GM12878 (cell line): ENCODE results near the gene GALNT18. TPM values are rescaled to one million over a fixed set of nuclear protein-coding genes. Genes with fewer than 3 reads are reported as not detected.

Source experiments
- ATAC-seq: fragments of 200-7000 bp; cut with Tn5 transposase; 3 replicates; pipeline ENCODE4 v1.9.1; 2020; ENCODE audit warnings: mild to moderate bottlenecking, moderate library complexity
- BruUV-seq: library from RNA; stranded (reverse); fragments of 400-500 nt; replicated peaks from 2 replicates; lab custom pipeline; 2021; lab: Mats Ljungman, UMichigan
- CTCF ChIA-PET: fragments of 300-600 bp; sonication (Branson Sonifier 250); formaldehyde crosslinking; extraction: SDS; loops from one replicate; lab custom pipeline; 2021; ENCODE audit warnings: inconsistent platforms; lab: Yijun Ruan, JAX
- POLR2A ChIA-PET: fragments of 350-600 bp; formaldehyde crosslinking; extraction: SDS; loops from one replicate; lab custom pipeline; 2021; ENCODE audit warnings: inconsistent platforms; lab: Charles Lee
- RAD21 ChIA-PET: fragments of 300-600 bp; sonication (Branson Sonifier 250); formaldehyde crosslinking; loops from one replicate; lab custom pipeline; 2023; ENCODE audit warnings: antibody characterized with exemption; ENCODE audit not compliant: unreplicated experiment; lab: Charles Lee
- SMC1A ChIA-PET: fragments of 300-600 bp; sonication (Branson Sonifier 250); formaldehyde crosslinking; loops from one replicate; lab custom pipeline; 2023; ENCODE audit not compliant: unreplicated experiment, uncharacterized antibody; lab: Charles Lee
- DNase-seq: peaks from one replicate; pipeline ENCODE4 v3.0.0-alpha.2; 2011; ENCODE audit warnings: low read depth, low spot score
- FAIRE-seq: peaks from 3 replicates; lab custom pipeline; 2011; peaks lifted over from hg19 to GRCh38; lab: Jason Lieb, UNC
- H2AFZ ChIP-seq: 2 replicates; pipeline ENCODE4 v1.6.0; 2011; ENCODE audit warnings: low read depth, low read length, control low read depth; ENCODE audit not compliant: control insufficient read depth
- H3K27ac ChIP-seq: 2 replicates; pipeline ENCODE4 v1.5.1; 2011; ENCODE audit warnings: control low read depth; ENCODE audit not compliant: control insufficient read depth, insufficient read depth
- H3K27me3 ChIP-seq, 2 experiments: replicated peaks in 1 of 2; 2 replicates each; pipeline versions ENCODE4 v1.6.0 to v1.6.1; 2011; ENCODE audit warnings: low read length in 1 of 2; ENCODE audit not compliant: control insufficient read depth in 2 of 2, insufficient read depth in 2 of 2
- H3K36me3 ChIP-seq, 2 experiments: 2 replicates each; pipeline ENCODE4 v1.5.1; 2011; ENCODE audit warnings: low read length in 1 of 2; ENCODE audit not compliant: control insufficient read depth in 2 of 2, insufficient read depth in 2 of 2
- H3K4me1 ChIP-seq: 2 replicates; pipeline ENCODE4 v1.6.1; 2011; ENCODE audit warnings: mild to moderate bottlenecking, low read length, moderate library complexity, mixed read lengths; ENCODE audit not compliant: control insufficient read depth, insufficient read depth
- H3K4me2 ChIP-seq: 2 replicates; pipeline ENCODE4 v1.6.0; 2011; ENCODE audit warnings: control low read depth; ENCODE audit not compliant: control insufficient read depth, insufficient read depth
- H3K4me3 ChIP-seq: fragments of 200-600 bp; sonication (generic); 2 replicates; pipeline ENCODE4 v1.5.1; 2016
- H3K79me2 ChIP-seq: 2 replicates; pipeline ENCODE4 v1.6.0; 2011; ENCODE audit warnings: low read length; ENCODE audit not compliant: control insufficient read depth, insufficient read depth
- H3K9ac ChIP-seq: 2 replicates; pipeline ENCODE4 v1.8.0; 2011; ENCODE audit warnings: low read length, control low read depth, mixed read lengths; ENCODE audit not compliant: control insufficient read depth, insufficient read depth
- H3K9me3 ChIP-seq: replicated peaks from 3 replicates; pipeline ENCODE4 v1.5.1; 2011; ENCODE audit warnings: mild to moderate bottlenecking, low read length; ENCODE audit not compliant: control insufficient read depth, insufficient read depth
- H4K20me1 ChIP-seq: 2 replicates; pipeline ENCODE4 v1.6.0; 2011; ENCODE audit not compliant: control insufficient read depth, insufficient read depth
- ATF3 ChIP-seq: IDR thresholded peaks from 2 replicates; pipeline ENCODE4 v1.6.1; 2011; ENCODE audit warnings: low read depth, mild to moderate bottlenecking, low read length, moderate library complexity, borderline replicate concordance; ENCODE audit errors: extremely low read depth
- CEBPB ChIP-seq, 2 experiments: fragments of 150-350 bp in 1 of 2; IDR thresholded peaks; 2 replicates each; pipeline ENCODE4 v1.6.1; 2012 to 2014; ENCODE audit warnings: low read depth in 2 of 2, low read length in 2 of 2, borderline replicate concordance in 1 of 2, inconsistent platforms in 1 of 2
- DPF2 ChIP-seq: fragments of 450-650 bp; IDR thresholded peaks from 2 replicates; pipeline ENCODE4 v1.6.1; 2017; ENCODE audit warnings: mild to moderate bottlenecking
- HDAC6 ChIP-seq: fragments of 200-600 bp; sonication (generic); IDR thresholded peaks from one replicate; pipeline ENCODE4 v1.8.0; 2017; ENCODE audit warnings: antibody characterized with exemption; ENCODE audit not compliant: unreplicated experiment
- IKZF2 ChIP-seq, 2 experiments: fragments of 450-650 bp; IDR thresholded peaks; 2 replicates each; pipeline ENCODE4 v1.6.1; 2017; ENCODE audit warnings: mild to moderate bottlenecking in 2 of 2, moderate library complexity in 2 of 2
- JUND ChIP-seq: IDR thresholded peaks from 2 replicates; pipeline ENCODE4 v1.6.1; 2012; ENCODE audit warnings: low read depth, mild to moderate bottlenecking, low read length, improper control_type of control experiment, moderate library complexity
- NFXL1 ChIP-seq: fragments of 450-650 bp; IDR thresholded peaks from 2 replicates; pipeline ENCODE4 v1.6.1; 2017; ENCODE audit warnings: antibody characterized with exemption, mild to moderate bottlenecking, borderline replicate concordance
- RB1 ChIP-seq: fragments of 450-650 bp; formaldehyde crosslinking; IDR thresholded peaks from 2 replicates; pipeline ENCODE4 v1.6.1; 2017; ENCODE audit warnings: mild to moderate bottlenecking, borderline replicate concordance
- SREBF1 ChIP-seq: IDR thresholded peaks from 2 replicates; pipeline ENCODE4 v1.6.1; 2012; ENCODE audit warnings: mild to moderate bottlenecking, low read length
- SUPT20H ChIP-seq: IDR thresholded peaks from 2 replicates; pipeline ENCODE4 v1.6.1; 2011; ENCODE audit warnings: low read depth, mild to moderate bottlenecking, low read length, moderate library complexity, borderline replicate concordance; ENCODE audit not compliant: control insufficient read depth
- ZBTB11 ChIP-seq: fragments of 450-650 bp; formaldehyde crosslinking; IDR thresholded peaks from 2 replicates; pipeline ENCODE4 v1.5.0; 2022; ENCODE audit warnings: mild to moderate bottlenecking, missing genetic modification characterization
- ZNF217 ChIP-seq: fragments of 450-650 bp; IDR thresholded peaks from 2 replicates; pipeline ENCODE4 v1.6.1; 2017; ENCODE audit warnings: antibody characterized with exemption, mild to moderate bottlenecking
- ZNF622 ChIP-seq: fragments of 450-650 bp; IDR thresholded peaks from 2 replicates; pipeline ENCODE4 v1.6.1; 2017; ENCODE audit warnings: mild to moderate bottlenecking, inconsistent platforms
- WGBS: methylation state at CpG from one replicate; pipeline ENCODE4 v1.1.6; 2016; ENCODE audit warnings: low lambda C conversion rate; ENCODE audit not compliant: insufficient replicate concordance, insufficient coverage; ENCODE audit errors: missing lambda C conversion rate; 5-methylcytosine and 5-hydroxymethylcytosine counted together
- in situ Hi-C: fragments of 300-500 bp; cut with MboI; formaldehyde crosslinking; loops from 9 replicates; pipeline ENCODE4 v1.14.3; 2018; ENCODE audit warnings: mixed read lengths
- intact Hi-C: fragments of 100-400 bp; cut with micrococcal nuclease; formaldehyde crosslinking; loops from one replicate; pipeline ENCODE4 v1.14.2; 2022; ENCODE audit not compliant: unreplicated experiment
- polyA plus RNA-seq, 11 experiments: library from polyadenylated mRNA; depleted of rRNA in 4 of 11; unstranded in 6 of 11; stranded (reverse) in 5 of 11; fragments of >200 nt; fragmentation: Nextera tagmentation in 4 of 11; fragmentation: Illumina TruSeq in 1 of 11; extraction: Ambion mirVana in 4 of 11; extraction: Trizol in 1 of 11; gene quantifications; 1 replicate in 1 of 11; 2 replicates in 10 of 11; pipeline versions ENCODE4 v1.2.1 to v1.2.3, GENCODE V29; 2011 to 2016; ENCODE audit warnings: inconsistent platforms in 2 of 11, missing spikeins in 2 of 11, low read depth in 1 of 11
- total RNA-seq, 4 experiments: library from RNA; depleted of rRNA in 3 of 4; stranded (reverse); fragments of >200 nt in 3 of 4; fragmentation: Illumina TruSeq in 1 of 4; extraction: Trizol in 1 of 4; gene quantifications; 2 replicates each; pipeline versions ENCODE4 v1.2.1 to v1.2.3, GENCODE V29; 2013 to 2021
- TF ChIP-seq, protein P1 (sequence below): fragments of 150-350 bp; IDR thresholded peaks from 2 replicates; pipeline ENCODE4 v1.6.1; 2014; ENCODE audit warnings: mild to moderate bottlenecking, low read depth, low read length
- TF ChIP-seq, protein P2 (sequence below): fragments of 450-650 bp; IDR thresholded peaks from 2 replicates; pipeline ENCODE4 v1.6.1; 2017; ENCODE audit warnings: mild to moderate bottlenecking, moderate library complexity

GALNT18 gene
- total and polyA plus RNA-seq, 10 of the 15 experiments (the other 5 are each of a cell fraction or from before 2014, with no cell fraction given): 1.2 to 14.2 (median 6.3) TPM

GRCh38 chr11:11446564-11446963 is 175.2 kb downstream of the GALNT18 start:
- WGBS: 48% methylated on average over 2 of the region's 2 CpGs
- H3K27me3 ChIP-seq: no peaks in the 10 kb centered on the region
- DNase-seq (no peak), FAIRE-seq (no peak), ATAC-seq (no peak)
- no TSS peak for BruUV-seq
- H3K79me2 ChIP-seq: peaks cover 1% of the 10 kb centered on the region; the same call in 1 of the 2 replicates
- H3K36me3 ChIP-seq: peaks cover 2 to 8% of the 10 kb centered on the region in 2 experiments
- TF ChIP-seq ZNF217: no peak
- TF ChIP-seq RB1: no peak
- no peak for TF ChIP-seq NFXL1
- no peak for TF ChIP-seq CEBPB (IDR thresholded peaks at IDR 0.05; ENCODE audit: borderline replicate concordance in 1 of 2, low read depth in 2 of 2, low read length in 2 of 2)
- TF ChIP-seq, protein P1, sequence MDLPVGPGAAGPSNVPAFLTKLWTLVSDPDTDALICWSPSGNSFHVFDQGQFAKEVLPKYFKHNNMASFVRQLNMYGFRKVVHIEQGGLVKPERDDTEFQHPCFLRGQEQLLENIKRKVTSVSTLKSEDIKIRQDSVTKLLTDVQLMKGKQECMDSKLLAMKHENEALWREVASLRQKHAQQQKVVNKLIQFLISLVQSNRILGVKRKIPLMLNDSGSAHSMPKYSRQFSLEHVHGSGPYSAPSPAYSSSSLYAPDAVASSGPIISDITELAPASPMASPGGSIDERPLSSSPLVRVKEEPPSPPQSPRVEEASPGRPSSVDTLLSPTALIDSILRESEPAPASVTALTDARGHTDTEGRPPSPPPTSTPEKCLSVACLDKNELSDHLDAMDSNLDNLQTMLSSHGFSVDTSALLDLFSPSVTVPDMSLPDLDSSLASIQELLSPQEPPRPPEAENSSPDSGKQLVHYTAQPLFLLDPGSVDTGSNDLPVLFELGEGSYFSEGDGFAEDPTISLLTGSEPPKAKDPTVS: no peak
- TF ChIP-seq HDAC6: no peak
- TF ChIP-seq SUPT20H: no peak
- TF ChIP-seq, protein P2, sequence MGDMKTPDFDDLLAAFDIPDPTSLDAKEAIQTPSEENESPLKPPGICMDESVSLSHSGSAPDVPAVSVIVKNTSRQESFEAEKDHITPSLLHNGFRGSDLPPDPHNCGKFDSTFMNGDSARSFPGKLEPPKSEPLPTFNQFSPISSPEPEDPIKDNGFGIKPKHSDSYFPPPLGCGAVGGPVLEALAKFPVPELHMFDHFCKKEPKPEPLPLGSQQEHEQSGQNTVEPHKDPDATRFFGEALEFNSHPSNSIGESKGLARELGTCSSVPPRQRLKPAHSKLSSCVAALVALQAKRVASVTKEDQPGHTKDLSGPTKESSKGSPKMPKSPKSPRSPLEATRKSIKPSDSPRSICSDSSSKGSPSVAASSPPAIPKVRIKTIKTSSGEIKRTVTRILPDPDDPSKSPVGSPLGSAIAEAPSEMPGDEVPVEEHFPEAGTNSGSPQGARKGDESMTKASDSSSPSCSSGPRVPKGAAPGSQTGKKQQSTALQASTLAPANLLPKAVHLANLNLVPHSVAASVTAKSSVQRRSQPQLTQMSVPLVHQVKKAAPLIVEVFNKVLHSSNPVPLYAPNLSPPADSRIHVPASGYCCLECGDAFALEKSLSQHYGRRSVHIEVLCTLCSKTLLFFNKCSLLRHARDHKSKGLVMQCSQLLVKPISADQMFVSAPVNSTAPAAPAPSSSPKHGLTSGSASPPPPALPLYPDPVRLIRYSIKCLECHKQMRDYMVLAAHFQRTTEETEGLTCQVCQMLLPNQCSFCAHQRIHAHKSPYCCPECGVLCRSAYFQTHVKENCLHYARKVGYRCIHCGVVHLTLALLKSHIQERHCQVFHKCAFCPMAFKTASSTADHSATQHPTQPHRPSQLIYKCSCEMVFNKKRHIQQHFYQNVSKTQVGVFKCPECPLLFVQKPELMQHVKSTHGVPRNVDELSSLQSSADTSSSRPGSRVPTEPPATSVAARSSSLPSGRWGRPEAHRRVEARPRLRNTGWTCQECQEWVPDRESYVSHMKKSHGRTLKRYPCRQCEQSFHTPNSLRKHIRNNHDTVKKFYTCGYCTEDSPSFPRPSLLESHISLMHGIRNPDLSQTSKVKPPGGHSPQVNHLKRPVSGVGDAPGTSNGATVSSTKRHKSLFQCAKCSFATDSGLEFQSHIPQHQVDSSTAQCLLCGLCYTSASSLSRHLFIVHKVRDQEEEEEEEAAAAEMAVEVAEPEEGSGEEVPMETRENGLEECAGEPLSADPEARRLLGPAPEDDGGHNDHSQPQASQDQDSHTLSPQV: no peak
- TF ChIP-seq ZNF622: no peak
- TF ChIP-seq DPF2: no peak
- no peak for TF ChIP-seq JUND
- no peak for TF ChIP-seq IKZF2 (IDR thresholded peaks at IDR 0.05)
- TF ChIP-seq ATF3: no peak
- no peak for TF ChIP-seq ZBTB11 (CRISPR knock-in tag)
- no peak for TF ChIP-seq SREBF1
- ChIA-PET RAD21 (no interaction called here), CTCF (no interaction called here), POLR2A (no interaction called here), SMC1A (no interaction called here)
- in situ Hi-C loops: no loop called here
- H3K9me3 ChIP-seq: no peaks in the 10 kb centered on the region
- no peaks in the 10 kb centered on the region for H4K20me1 ChIP-seq
- H3K4me3 ChIP-seq: no peak overlapping the region
- H2AFZ ChIP-seq: no peak overlapping the region
- no peak overlapping the region for H3K9ac ChIP-seq
- intact Hi-C loops: no loop called here
- H3K4me2 ChIP-seq: no peak overlapping the region
- H3K27ac ChIP-seq: no peak overlapping the region
- peaks cover 3% of the 10 kb centered on the region for H3K4me1 ChIP-seq
